OCI-LY7 (cell line): ENCODE results near the gene CGB8. TPM values are rescaled to one million over a fixed set of nuclear protein-coding genes. Genes with fewer than 3 reads are reported as not detected.
"Not testable (repeated sequence)": the region's sequence is repeated elsewhere in the genome, so short reads cannot be mapped to it uniquely, and the experiment has no call there.

Experiments used
- Bru-seq: library from RNA; stranded (reverse); fragments of 400-500 nt; gene quantifications from one replicate; lab custom pipeline; 2021; lab: Mats Ljungman, UMichigan
- BruChase-seq, 2 experiments: library from RNA; stranded (reverse); fragments of 400-500 nt; gene quantifications; one replicate each; lab custom pipeline; 2021; lab: Mats Ljungman, UMichigan
- BruUV-seq: library from RNA; stranded (reverse); fragments of 400-500 nt; replicated peaks from 2 replicates; lab custom pipeline; 2021; lab: Mats Ljungman, UMichigan
- CTCF ChIA-PET: fragments of 300-600 bp; sonication (Branson Sonifier 250); formaldehyde crosslinking; loops from one replicate; lab custom pipeline; 2022; ENCODE audit warnings: antibody characterized with exemption; ENCODE audit not compliant: unreplicated experiment; lab: Charles Lee
- POLR2A ChIA-PET: fragments of 300-600 bp; sonication (Branson Sonifier 250); formaldehyde crosslinking; loops from one replicate; lab custom pipeline; 2022; ENCODE audit warnings: antibody characterized with exemption; lab: Charles Lee
- DNase-seq: peaks from one replicate; pipeline ENCODE4 v3.0.0-alpha.2; 2015; ENCODE audit warnings: low spot score
- H2AFZ ChIP-seq: fragments of 200-600 bp; sonication (generic), shearing (Covaris generic); 2 replicates; pipeline ENCODE4 v1.6.1; 2014; ENCODE audit warnings: mild to moderate bottlenecking, antibody characterized with exemption, low read length, moderate library complexity
- H3K27ac ChIP-seq: fragments of 200-600 bp; sonication (generic); 2 replicates; pipeline ENCODE4 v1.5.1; 2014; ENCODE audit warnings: mixed run types, low read depth, mild to moderate bottlenecking, moderate library complexity, low read length, inconsistent platforms; ENCODE audit not compliant: poor library complexity, severe bottlenecking
- H3K36me3 ChIP-seq: fragments of 200-600 bp; sonication (generic); 2 replicates; pipeline ENCODE4 v1.6.1; 2014; ENCODE audit warnings: mild to moderate bottlenecking, antibody characterized with exemption, low read length, moderate library complexity, mixed read lengths; ENCODE audit not compliant: insufficient read depth
- H3K4me1 ChIP-seq: fragments of 200-600 bp; sonication (generic); 2 replicates; pipeline ENCODE4 v1.5.1; 2014; ENCODE audit warnings: mild to moderate bottlenecking, low read length; ENCODE audit not compliant: insufficient read depth, poor library complexity, severe bottlenecking
- H3K4me2 ChIP-seq: fragments of 200-600 bp; sonication (generic); 2 replicates; pipeline ENCODE4 v1.6.1; 2014; ENCODE audit warnings: mild to moderate bottlenecking, low read length
- H3K4me3 ChIP-seq: fragments of 200-600 bp; sonication (generic); 2 replicates; pipeline ENCODE4 v1.5.1; 2014; ENCODE audit warnings: mild to moderate bottlenecking, low read depth, low read length; ENCODE audit not compliant: poor library complexity, severe bottlenecking
- H3K79me2 ChIP-seq: fragments of 200-600 bp; sonication (generic); 2 replicates; pipeline ENCODE4 v1.6.1; 2016; ENCODE audit warnings: low read depth, mild to moderate bottlenecking, low read length, moderate library complexity, mixed read lengths; ENCODE audit not compliant: insufficient read depth
- H3K9me2 ChIP-seq: fragments of 200-600 bp; sonication (generic); 2 replicates; pipeline ENCODE4 v1.6.1; 2016; ENCODE audit warnings: mild to moderate bottlenecking, low read length, mixed read lengths; ENCODE audit not compliant: insufficient read depth
- H3K9me3 ChIP-seq: fragments of 200-600 bp; sonication (generic); 2 replicates; pipeline ENCODE4 v1.6.1; 2014; ENCODE audit warnings: mild to moderate bottlenecking, mixed run types, low read length, mixed read lengths
- H4K20me1 ChIP-seq: fragments of 200-600 bp; sonication (generic); 2 replicates; pipeline ENCODE4 v1.6.1; 2014; ENCODE audit warnings: mild to moderate bottlenecking, antibody characterized with exemption, low read length, moderate library complexity, mixed read lengths; ENCODE audit not compliant: insufficient read depth
- CTCF ChIP-seq: fragments of 200-600 bp; sonication (generic); conservative IDR thresholded peaks from 2 replicates; pipeline ENCODE4 v1.5.1; 2014; ENCODE audit warnings: mild to moderate bottlenecking, antibody characterized with exemption, low read length, moderate library complexity, mixed read lengths
- EZH2phosphoT487 ChIP-seq: fragments of 200-600 bp; sonication (generic); IDR thresholded peaks from 2 replicates; pipeline ENCODE4 v1.6.1; 2018; ENCODE audit warnings: low read depth, borderline replicate concordance, mild to moderate bottlenecking, mixed run types, antibody characterized with exemption, low read length, moderate library complexity, mixed read lengths
- intact Hi-C: fragments of 100-400 bp; cut with micrococcal nuclease; formaldehyde crosslinking; loops from one replicate; pipeline ENCODE4 v1.10.0; 2022; ENCODE audit not compliant: unreplicated experiment
- long read RNA-seq: library from polyadenylated mRNA; stranded (forward); transcript quantifications from one replicate; pipeline ENCODE4 v2.0.0, GENCODE V29; 2022
- total RNA-seq, 2 experiments: library from RNA; depleted of rRNA in 1 of 2; stranded (reverse); fragments of >200 nt in 1 of 2; shearing (Covaris generic) in 1 of 2; gene quantifications; 2 replicates each; pipeline ENCODE4 v1.2.3, GENCODE V29; 2014 to 2022

Gene CGB8
- not detected in 2 replicates for total RNA-seq (2014; rRNA removed; shearing (Covaris generic))
- total RNA-seq (2022): not detected in 2 replicates
- Bru-seq, nascent RNA: not detected
- not detected for BruChase-seq, experiment 1, labeled RNA remaining after a 6-hour chase
- not detected for BruChase-seq, experiment 2, labeled RNA remaining after a 2-hour chase
- long read RNA-seq: 0 reads

DNA sequence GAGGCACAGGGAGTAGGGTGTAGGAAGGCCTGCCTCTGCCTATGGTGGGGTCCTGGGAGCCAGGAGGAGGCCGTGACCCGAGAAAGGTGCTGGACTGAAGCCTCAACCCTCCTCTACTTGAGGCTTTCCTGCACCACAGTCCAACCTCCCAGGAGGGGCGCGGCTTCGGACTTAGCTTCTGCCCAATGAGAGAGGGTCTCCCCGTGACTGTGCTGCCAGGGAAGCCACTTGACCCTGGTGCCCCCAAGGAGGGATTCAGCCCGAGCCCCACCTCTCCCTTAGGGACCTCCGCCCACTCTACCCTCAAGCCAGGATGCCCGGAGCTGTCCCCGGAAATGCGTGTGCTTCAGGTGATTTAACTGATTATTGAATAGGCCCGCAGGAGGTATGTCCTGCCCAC lies at the start of gene CGB8:
TSS of gene CGB8 (minus strand) at position 101 of the 400 bp plus-strand sequence. CDS start 372 bp downstream, outside the sequence.
- H3K4me2 ChIP-seq, H3K4me1 ChIP-seq, H3K27ac ChIP-seq, H3K9me2 ChIP-seq, H3K36me3 ChIP-seq, BruUV-seq, CTCF ChIA-PET, POLR2A ChIA-PET, H4K20me1 ChIP-seq, intact Hi-C loops, H2AFZ ChIP-seq, H3K4me3 ChIP-seq, H3K79me2 ChIP-seq, DNase-seq, H3K9me3 ChIP-seq: not testable (repeated sequence)

GRCh38 chr19:49097453-49098288 lies 48.8 kb upstream of the CGB8 start:
- Histone ChIP-seq H3K4me1 (no peaks in the 10 kb centered on the region), H3K4me2 (no peak overlapping the region), H4K20me1 (no peaks in the 10 kb centered on the region; the same call in 1 of the 2 replicates), H3K9me3 (no peaks in the 10 kb centered on the region), H3K27ac (no peak overlapping the region), H3K4me3 (no peak overlapping the region), H3K9me2 (no peaks in the 10 kb centered on the region), H3K36me3 (peaks cover 97% of the 10 kb centered on the region), H2AFZ (no peak overlapping the region), H3K79me2 (no peaks in the 10 kb centered on the region; the same call in 1 of the 2 replicates)
- peak; percentile 80 for DNase-seq
- ChIA-PET CTCF (interaction anchor here (0.6 to 2.1 kb wide), 3 partner anchors 10 to 128 kb away, joined by 3 to 6 read pairs (median 4); no protein-coding TSS in a partner anchor), POLR2A (interaction anchor here (0.5 kb wide), 1 partner anchor 23 kb away, joined by 4 read pairs; no protein-coding TSS in a partner anchor)
- no TSS peak for BruUV-seq
- no peak for TF ChIP-seq EZH2phosphoT487
- peak; percentile 100 for TF ChIP-seq CTCF
- intact Hi-C loops: loop anchor here (2.0 to 5.0 kb wide), 3 partner anchors 49 to 130 kb away; no protein-coding TSS in a partner anchor
